Glutamatergic neuron (in vitro differentiated cells): ENCODE data around the gene MRPL37. TPM values are rescaled to one million over a fixed set of nuclear protein-coding genes. Genes with fewer than 3 reads are reported as not detected.

ENCODE experiments used
- DNase-seq: peaks from one replicate; pipeline ENCODE4 v3.0.0; 2022
- H3K27ac Mint-ChIP-seq: one replicate; pipeline ENCODE4 v1.8.0; 2020; ENCODE audit warnings: mild to moderate bottlenecking, mixed read lengths, inconsistent platforms; ENCODE audit not compliant: unreplicated experiment
- H3K27me3 Mint-ChIP-seq: one replicate; pipeline ENCODE4 v1.8.0; 2020; ENCODE audit warnings: mild to moderate bottlenecking, moderate library complexity, mixed read lengths, inconsistent platforms; ENCODE audit not compliant: unreplicated experiment
- H3K36me3 Mint-ChIP-seq: one replicate; pipeline ENCODE4 v1.8.0; 2020; ENCODE audit warnings: mild to moderate bottlenecking, mixed read lengths, inconsistent platforms; ENCODE audit not compliant: unreplicated experiment
- H3K4me1 Mint-ChIP-seq: one replicate; pipeline ENCODE4 v1.8.0; 2020; ENCODE audit warnings: mild to moderate bottlenecking, low read depth, mixed read lengths, inconsistent platforms; ENCODE audit not compliant: unreplicated experiment
- H3K4me3 Mint-ChIP-seq: one replicate; pipeline ENCODE4 v1.8.0; 2020; ENCODE audit warnings: mild to moderate bottlenecking, mixed read lengths, inconsistent platforms; ENCODE audit not compliant: unreplicated experiment
- H3K9me3 Mint-ChIP-seq: one replicate; pipeline ENCODE4 v1.8.0; 2020; ENCODE audit warnings: mild to moderate bottlenecking, moderate library complexity, mixed read lengths, inconsistent platforms; ENCODE audit not compliant: unreplicated experiment
- total RNA-seq: library from RNA; stranded (reverse); fragmentation: NEBNext Ultra II Directional; extraction: Animal tissue kit (Norgen Biotek cat#: 25700); gene quantifications from one replicate; pipeline ENCODE4 v1.2.1, GENCODE V29; 2021; ENCODE audit not compliant: unreplicated experiment
- TF ChIP-seq, protein P1 (sequence below): fragments of 200-600 bp; sonication (generic); IDR thresholded peaks from one replicate; pipeline ENCODE4 v1.5.0; 2021; ENCODE audit not compliant: partially characterized antibody, unreplicated experiment

Gene MRPL37
- total RNA-seq, 1 donor from 2014 or later = 50.9 TPM

DNA sequence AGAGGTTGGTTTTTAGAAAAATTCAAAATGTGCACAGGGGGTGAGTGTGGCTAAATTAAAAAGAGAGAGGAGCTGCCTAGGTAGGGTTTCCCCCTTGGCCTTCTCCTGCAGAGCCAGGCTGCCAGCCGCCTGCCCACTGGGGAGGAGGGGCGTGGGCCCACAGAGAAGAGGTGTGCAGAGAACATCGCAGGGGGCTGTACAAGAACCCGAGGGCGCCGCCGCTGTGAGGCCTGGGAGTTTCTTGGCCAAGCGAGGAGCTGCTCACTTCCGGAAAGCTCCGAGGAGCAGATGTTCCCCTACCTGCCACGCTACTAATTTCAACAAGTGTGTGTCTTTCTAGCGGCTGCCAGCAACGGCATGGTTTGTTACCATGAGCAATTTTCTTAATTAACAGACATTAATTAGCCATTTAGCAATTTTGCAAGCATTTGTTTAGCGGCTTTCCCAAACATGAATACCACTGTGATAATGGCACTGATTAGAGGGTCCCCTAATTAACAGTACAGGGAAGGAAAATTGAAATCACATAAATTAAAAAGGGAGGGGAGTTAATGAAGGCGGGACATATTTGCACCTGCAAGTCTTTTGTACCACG, 59.7 kb downstream of the MRPL37 start:
- Mint-ChIP-seq H3K27me3 (peaks cover 66% of the 10 kb centered on the region), H3K27ac (peak overlapping the region; percentile 82), H3K36me3 (peaks cover 5% of the 10 kb centered on the region), H3K4me1 (peaks cover 69% of the 10 kb centered on the region), H3K4me3 (peak overlapping the region; percentile 55), H3K9me3 (peaks cover 70% of the 10 kb centered on the region)
- TF ChIP-seq, protein P1, sequence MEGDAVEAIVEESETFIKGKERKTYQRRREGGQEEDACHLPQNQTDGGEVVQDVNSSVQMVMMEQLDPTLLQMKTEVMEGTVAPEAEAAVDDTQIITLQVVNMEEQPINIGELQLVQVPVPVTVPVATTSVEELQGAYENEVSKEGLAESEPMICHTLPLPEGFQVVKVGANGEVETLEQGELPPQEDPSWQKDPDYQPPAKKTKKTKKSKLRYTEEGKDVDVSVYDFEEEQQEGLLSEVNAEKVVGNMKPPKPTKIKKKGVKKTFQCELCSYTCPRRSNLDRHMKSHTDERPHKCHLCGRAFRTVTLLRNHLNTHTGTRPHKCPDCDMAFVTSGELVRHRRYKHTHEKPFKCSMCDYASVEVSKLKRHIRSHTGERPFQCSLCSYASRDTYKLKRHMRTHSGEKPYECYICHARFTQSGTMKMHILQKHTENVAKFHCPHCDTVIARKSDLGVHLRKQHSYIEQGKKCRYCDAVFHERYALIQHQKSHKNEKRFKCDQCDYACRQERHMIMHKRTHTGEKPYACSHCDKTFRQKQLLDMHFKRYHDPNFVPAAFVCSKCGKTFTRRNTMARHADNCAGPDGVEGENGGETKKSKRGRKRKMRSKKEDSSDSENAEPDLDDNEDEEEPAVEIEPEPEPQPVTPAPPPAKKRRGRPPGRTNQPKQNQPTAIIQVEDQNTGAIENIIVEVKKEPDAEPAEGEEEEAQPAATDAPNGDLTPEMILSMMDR = no peak
- no peak for DNase-seq

DNA sequence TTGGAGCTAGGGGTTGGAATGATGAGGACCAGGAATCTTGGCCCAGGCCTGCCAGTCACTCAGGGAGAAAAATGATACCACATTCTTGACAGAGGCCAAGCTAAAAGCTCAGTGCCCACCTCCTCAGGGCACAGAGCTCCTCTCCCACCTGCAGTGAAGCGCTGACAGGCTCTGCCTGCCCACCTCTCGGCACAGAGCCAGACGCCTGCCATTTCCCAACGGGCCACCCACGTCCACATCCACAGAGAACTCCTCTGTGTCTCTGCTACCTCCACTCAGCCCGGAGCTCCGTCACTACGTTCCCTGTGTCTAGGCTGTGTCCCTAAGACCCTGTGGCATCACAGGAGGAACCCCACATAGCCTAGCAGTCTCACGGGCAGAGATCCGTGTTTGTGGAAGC, 60.8 kb downstream of the MRPL37 start:
- H3K27ac Mint-ChIP-seq = peak overlapping the region; percentile 82
- H3K9me3 Mint-ChIP-seq = peaks cover 74% of the 10 kb centered on the region
- H3K4me1 Mint-ChIP-seq = peaks cover 76% of the 10 kb centered on the region
- no peak for DNase-seq
- peak overlapping the region; percentile 11 for H3K4me3 Mint-ChIP-seq
- TF ChIP-seq, protein P1 = no peak
- H3K36me3 Mint-ChIP-seq = peaks cover 5% of the 10 kb centered on the region
- H3K27me3 Mint-ChIP-seq = peaks cover 70% of the 10 kb centered on the region

DNA sequence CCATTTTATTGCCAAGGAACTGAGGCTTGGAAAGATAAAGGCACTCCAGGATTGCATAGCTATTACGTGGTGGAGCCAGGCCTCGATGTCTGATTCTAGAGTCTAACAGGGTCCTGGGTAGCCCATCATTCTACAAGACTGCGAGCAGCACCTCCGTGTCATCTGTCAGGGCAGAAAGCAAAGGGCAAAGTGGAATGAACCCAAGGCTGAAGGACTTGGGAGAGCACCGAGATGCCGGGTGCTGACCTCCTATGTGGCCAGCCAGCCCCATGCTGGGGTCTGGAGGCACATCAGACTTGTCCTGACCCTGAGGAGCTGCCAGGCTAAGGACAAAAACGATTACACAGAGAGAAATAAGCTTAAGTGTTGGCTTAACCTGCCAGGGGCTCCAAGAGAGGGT, 62.3 kb downstream of the MRPL37 start:
- DNase-seq = no peak
- H3K27ac Mint-ChIP-seq = peak overlapping the region; percentile 76
- H3K27me3 Mint-ChIP-seq = peaks cover 66% of the 10 kb centered on the region
- peaks cover 5% of the 10 kb centered on the region for H3K36me3 Mint-ChIP-seq
- H3K4me1 Mint-ChIP-seq = peaks cover 66% of the 10 kb centered on the region
- TF ChIP-seq, protein P1 = no peak
- peaks cover 69% of the 10 kb centered on the region for H3K9me3 Mint-ChIP-seq
- H3K4me3 Mint-ChIP-seq = no peak overlapping the region

DNA sequence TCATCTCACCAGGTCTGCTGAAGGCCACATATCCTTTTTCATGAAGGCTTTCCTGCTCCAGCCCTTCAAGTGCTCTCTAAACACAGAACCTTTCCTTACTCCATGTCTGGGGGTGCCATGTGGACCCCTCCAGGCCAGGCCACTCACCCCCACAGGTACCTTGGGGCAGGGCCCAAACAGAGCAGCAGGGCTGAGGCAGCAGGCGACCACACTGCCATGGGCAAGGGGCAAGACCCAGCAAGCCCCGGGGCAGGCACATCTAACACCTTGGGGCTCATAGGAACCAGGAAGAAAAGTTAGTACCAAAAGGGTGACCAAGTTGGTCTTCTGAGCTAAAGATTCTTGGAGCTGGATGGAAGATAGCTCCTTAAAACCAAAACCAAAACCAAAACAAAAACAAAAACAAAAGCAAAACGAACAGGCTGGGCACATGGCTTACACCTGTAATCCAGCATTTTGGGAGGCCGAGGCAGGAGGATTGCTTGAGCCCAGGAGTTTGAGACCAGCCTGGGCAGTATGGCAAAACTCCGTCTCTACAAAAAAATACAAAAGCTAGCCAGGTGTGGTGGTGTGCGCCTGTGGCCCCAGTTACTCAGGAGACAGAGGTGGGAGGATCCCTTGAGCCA, 63.7 kb downstream of the MRPL37 start:
- TF ChIP-seq, protein P1 = no peak
- H3K4me3 Mint-ChIP-seq = no peak overlapping the region
- H3K36me3 Mint-ChIP-seq = peaks cover 2% of the 10 kb centered on the region
- H3K9me3 Mint-ChIP-seq = peaks cover 68% of the 10 kb centered on the region
- peaks cover 60% of the 10 kb centered on the region for H3K4me1 Mint-ChIP-seq
- H3K27me3 Mint-ChIP-seq = peaks cover 63% of the 10 kb centered on the region
- peak overlapping the region; percentile 33 for H3K27ac Mint-ChIP-seq
- DNase-seq = no peak

DNA sequence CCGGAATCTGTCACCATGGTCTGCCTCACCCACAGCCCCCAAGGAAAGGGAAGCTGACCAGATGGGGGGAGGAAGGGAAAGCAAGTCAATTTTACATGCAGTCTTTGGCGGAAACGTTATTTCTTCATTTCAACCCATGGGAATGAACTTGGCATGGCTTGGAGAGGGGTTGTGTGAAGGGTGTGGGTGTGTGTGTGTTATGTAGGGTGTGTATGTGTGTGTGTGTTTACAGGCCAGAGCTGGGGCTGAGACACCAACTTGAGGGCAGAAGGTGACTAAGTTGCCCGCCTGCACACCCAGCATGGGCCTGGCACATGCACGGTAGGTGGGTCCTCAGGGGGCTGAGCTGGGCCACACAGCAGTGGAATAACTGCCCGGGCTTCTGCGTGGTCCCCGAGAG, 65.2 kb downstream of the MRPL37 start:
- Mint-ChIP-seq H3K36me3 (peaks cover 11% of the 10 kb centered on the region), H3K9me3 (peaks cover 70% of the 10 kb centered on the region), H3K27ac (peak overlapping the region; percentile 83), H3K27me3 (peaks cover 66% of the 10 kb centered on the region), H3K4me1 (peaks cover 61% of the 10 kb centered on the region), H3K4me3 (no peak overlapping the region)
- TF ChIP-seq, protein P1 = no peak
- no peak for DNase-seq
